ENCODE data around the gene GATAD2B. TPM values are rescaled to one million over a fixed set of nuclear protein-coding genes. Genes with fewer than 3 reads are reported as not detected.
"Not testable (repeated sequence)": the region's sequence is repeated elsewhere in the genome, so short reads cannot be mapped to it uniquely, and the experiment has no call there.

GATAD2B gene
- polyA plus RNA-seq, 1 donor from 2014 or later = 12.8 TPM

GRCh38 chr1:153903841-153904455, 18.8 kb downstream of the GATAD2B start:
- Histone ChIP-seq H3K4me3 (ENCODE audit: low read length) (no peak overlapping the region), H3K79me2 (replicated peaks; ENCODE audit: insufficient read depth, low read length) (peaks cover 77% of the 10 kb centered on the region), H2AFZ (ENCODE audit: low read depth, low read length) (no peak overlapping the region), H3K36me3 (ENCODE audit: insufficient read depth, low read length) (no peaks in the 10 kb centered on the region), H3K9me3 (ENCODE audit: low read length) (no peaks in the 10 kb centered on the region), H3F3A (ENCODE audit: insufficient read depth, low read length, poor library complexity, severe bottlenecking) (no peaks in the 10 kb centered on the region), H3K4me2 (ENCODE audit: low read length) (no peak overlapping the region), H3K9ac (ENCODE audit: low read length) (no peak overlapping the region), H3K27ac (ENCODE audit: low read length) (no peak overlapping the region), H4K20me1 (ENCODE audit: insufficient read depth) (no peaks in the 10 kb centered on the region), H3K9me2 (ENCODE audit: insufficient read depth, low read length) (no peaks in the 10 kb centered on the region), H3K27me3 (ENCODE audit: insufficient read depth, low read depth, low read length) (no peaks in the 10 kb centered on the region)
- TF ChIP-seq EZH2 (IDR thresholded peaks at IDR 0.05; ENCODE audit: borderline replicate concordance, insufficient read depth, low read length, poor library complexity, severe bottlenecking) (no peak), POLR2AphosphoS5 (IDR thresholded peaks at IDR 0.05) (no peak), CTCF (IDR thresholded peaks at IDR 0.05; ENCODE audit: poor library complexity, severe bottlenecking) (no peak), SMC3 (conservative IDR thresholded peaks at IDR 0.05; ENCODE audit: poor library complexity) (no peak), MXI1 (conservative IDR thresholded peaks at IDR 0.05; ENCODE audit: poor library complexity, severe bottlenecking) (no peak), EP300 (conservative IDR thresholded peaks at IDR 0.05; ENCODE audit: poor library complexity, severe bottlenecking) (no peak), REST (IDR thresholded peaks at IDR 0.05; ENCODE audit: borderline replicate concordance) (no peak), TAF1 (IDR thresholded peaks at IDR 0.05; ENCODE audit: low read depth) (no peak), RAD21 (conservative IDR thresholded peaks at IDR 0.05) (no peak)

- Histone ChIP-seq H3K4me3 (ENCODE audit: low read length) (no peak overlapping the region), H3K79me2 (replicated peaks; ENCODE audit: insufficient read depth, low read length) (peaks cover 63% of the 10 kb centered on the region), H2AFZ (ENCODE audit: low read depth, low read length) (no peak overlapping the region), H3K4me2 (ENCODE audit: low read length) (no peak overlapping the region), H3K36me3 (ENCODE audit: insufficient read depth, low read length) (no peaks in the 10 kb centered on the region), H3K9ac (ENCODE audit: low read length) (no peak overlapping the region), H3K9me2 (ENCODE audit: insufficient read depth, low read length) (no peaks in the 10 kb centered on the region), H3K9me3 (ENCODE audit: low read length) (no peaks in the 10 kb centered on the region), H3K27ac (ENCODE audit: low read length) (no peak overlapping the region), H3F3A (ENCODE audit: insufficient read depth, low read length, poor library complexity, severe bottlenecking) (no peaks in the 10 kb centered on the region), H3K27me3 (ENCODE audit: insufficient read depth, low read depth, low read length) (no peaks in the 10 kb centered on the region), H4K20me1 (ENCODE audit: insufficient read depth) (no peaks in the 10 kb centered on the region)
- TF ChIP-seq POLR2AphosphoS5 (IDR thresholded peaks at IDR 0.05) (no peak), SMC3 (conservative IDR thresholded peaks at IDR 0.05; ENCODE audit: poor library complexity) (no peak), CTCF (IDR thresholded peaks at IDR 0.05; ENCODE audit: poor library complexity, severe bottlenecking) (no peak), EP300 (conservative IDR thresholded peaks at IDR 0.05; ENCODE audit: poor library complexity, severe bottlenecking) (no peak), MXI1 (conservative IDR thresholded peaks at IDR 0.05; ENCODE audit: poor library complexity, severe bottlenecking) (no peak), REST (IDR thresholded peaks at IDR 0.05; ENCODE audit: borderline replicate concordance) (no peak), RAD21 (conservative IDR thresholded peaks at IDR 0.05) (no peak), EZH2 (IDR thresholded peaks at IDR 0.05; ENCODE audit: borderline replicate concordance, insufficient read depth, low read length, poor library complexity, severe bottlenecking) (no peak), TAF1 (IDR thresholded peaks at IDR 0.05; ENCODE audit: low read depth) (no peak)
These were observed 23.3 kb downstream of the GATAD2B start for GRCh38 chr1:153899509-153899908.

- H3K9ac ChIP-seq (ENCODE audit: low read length); H3K36me3 ChIP-seq (ENCODE audit: insufficient read depth, low read length); H3K9me2 ChIP-seq (ENCODE audit: insufficient read depth, low read length); H3K27me3 ChIP-seq (ENCODE audit: insufficient read depth, low read depth, low read length); H3K4me2 ChIP-seq (ENCODE audit: low read length); H2AFZ ChIP-seq (ENCODE audit: low read depth, low read length); H3K9me3 ChIP-seq (ENCODE audit: low read length); H3K4me3 ChIP-seq (ENCODE audit: low read length); H3K27ac ChIP-seq (ENCODE audit: low read length); H4K20me1 ChIP-seq (ENCODE audit: insufficient read depth); H3F3A ChIP-seq (ENCODE audit: insufficient read depth, low read length, poor library complexity, severe bottlenecking): not testable (repeated sequence)
- H3K79me2 ChIP-seq (replicated peaks; ENCODE audit: insufficient read depth, low read length) = peaks cover 37% of the 10 kb centered on the region
These were observed 26.9 kb downstream of the GATAD2B start for GRCh38 chr1:153895866-153896265.
